SK-N-SH (cell line): ENCODE data around the gene CLN3. TPM values are rescaled to one million over a fixed set of nuclear protein-coding genes. Genes with fewer than 3 reads are reported as not detected.

Source experiments
- CTCF ChIA-PET: fragments of 300-600, 350-600 bp; formaldehyde crosslinking; extraction: SDS; loops from one replicate; lab custom pipeline; 2021; lab: Yijun Ruan, JAX
- POLR2A ChIA-PET: fragments of 350-600 bp; sonication (Branson Sonifier 250); formaldehyde crosslinking; extraction: SDS; loops from one replicate; lab custom pipeline; 2020; ENCODE audit warnings: antibody characterized with exemption, inconsistent platforms; lab: Yijun Ruan, JAX
- DNase-seq: peaks from one replicate; pipeline ENCODE4 v3.0.0; 2012
- H2AFZ ChIP-seq: fragments of 200-600 bp; sonication (generic); 2 replicates; pipeline ENCODE4 v1.8.1; 2016; ENCODE audit warnings: antibody characterized with exemption, mild to moderate bottlenecking, low read depth
- H3F3A ChIP-seq: fragments of 200-600 bp; sonication (generic); replicated peaks from 2 replicates; pipeline ENCODE3; 2016; ENCODE audit warnings: antibody characterized with exemption, mild to moderate bottlenecking; ENCODE audit not compliant: insufficient read depth
- H3K27ac ChIP-seq, 2 experiments: fragments of 200-500 bp in 1 of 2; fragments of 200-600 bp in 1 of 2; sonication (Bioruptor generic) in 1 of 2; sonication (generic), shearing (Covaris generic) in 1 of 2; 2 replicates each; pipeline versions ENCODE4 v1.5.1 to v1.6.1; 2014 to 2016; ENCODE audit warnings: low read depth in 2 of 2, inconsistent platforms in 1 of 2, low read length in 1 of 2, mild to moderate bottlenecking in 1 of 2, mixed read lengths in 1 of 2
- H3K27me3 ChIP-seq: fragments of 200-600 bp; sonication (generic), shearing (Covaris generic); 2 replicates; pipeline ENCODE4 v1.6.1; 2016; ENCODE audit warnings: mixed run types; ENCODE audit not compliant: insufficient read depth
- H3K36me3 ChIP-seq, 2 experiments: fragments of 200-500 bp in 1 of 2; fragments of 200-600 bp in 1 of 2; sonication (Bioruptor generic) in 1 of 2; sonication (generic) in 1 of 2; replicated peaks in 1 of 2; 2 replicates each; pipeline versions ENCODE3 to v1.5.1; 2014 to 2016; ENCODE audit warnings: low read length in 1 of 2, mild to moderate bottlenecking in 1 of 2; ENCODE audit not compliant: insufficient read depth in 2 of 2, control insufficient read depth in 1 of 2
- H3K4me1 ChIP-seq, 2 experiments: fragments of 200-500 bp in 1 of 2; fragments of 200-600 bp in 1 of 2; sonication (Bioruptor generic) in 1 of 2; sonication (generic), shearing (Covaris generic) in 1 of 2; 2 replicates each; pipeline versions ENCODE4 v1.5.1 to v1.6.1; 2014 to 2016; ENCODE audit warnings: low read depth in 1 of 2, low read length in 1 of 2, mixed run types in 1 of 2; ENCODE audit not compliant: insufficient read depth in 2 of 2, control insufficient read depth in 1 of 2
- H3K4me2 ChIP-seq: fragments of 200-600 bp; sonication (generic), shearing (Covaris generic); 2 replicates; pipeline ENCODE4 v1.6.1; 2017; ENCODE audit warnings: mixed run types
- H3K4me3 ChIP-seq, 2 experiments: fragments of 200-500 bp in 1 of 2; fragments of 200-600 bp in 1 of 2; sonication (Bioruptor generic) in 1 of 2; sonication (generic), shearing (Covaris generic) in 1 of 2; 2 replicates each; pipeline versions ENCODE4 v1.5.1 to v1.8.1; 2014 to 2016; ENCODE audit warnings: low read depth in 2 of 2, inconsistent platforms in 1 of 2, low read length in 1 of 2, mild to moderate bottlenecking in 1 of 2, mixed read lengths in 1 of 2, moderate library complexity in 1 of 2
- H3K79me2 ChIP-seq: fragments of 200-600 bp; sonication (generic); 2 replicates; pipeline ENCODE4 v1.8.1; 2017; ENCODE audit warnings: mild to moderate bottlenecking; ENCODE audit not compliant: insufficient read depth
- H3K9ac ChIP-seq: fragments of 200-600 bp; sonication (generic); 2 replicates; pipeline ENCODE4 v1.6.1; 2017; ENCODE audit warnings: mixed run types
- H3K9me2 ChIP-seq: fragments of 200-600 bp; sonication (generic); 2 replicates; pipeline ENCODE4 v1.6.1; 2017; ENCODE audit warnings: mixed run types
- H3K9me3 ChIP-seq: fragments of 200-600 bp; sonication (generic); 2 replicates; pipeline ENCODE4 v1.6.1; 2017; ENCODE audit warnings: mixed run types, mild to moderate bottlenecking, moderate library complexity
- H4K20me1 ChIP-seq: fragments of 200-600 bp; sonication (generic); 2 replicates; pipeline ENCODE4 v1.6.1; 2017; ENCODE audit warnings: mild to moderate bottlenecking, mixed run types; ENCODE audit not compliant: insufficient read depth
- CHD2 ChIP-seq: fragments of 150-350 bp; IDR thresholded peaks from 2 replicates; pipeline ENCODE4 v1.6.1; 2018; ENCODE audit warnings: low read length; ENCODE audit not compliant: partially characterized antibody
- EP300 ChIP-seq, 2 experiments: IDR thresholded peaks; 2 replicates each; pipeline versions ENCODE4 v1.4.0 to v1.6.1; 2012; ENCODE audit warnings: borderline replicate concordance in 1 of 2, low read depth in 1 of 2, low read length in 1 of 2
- FOSL2 ChIP-seq: IDR thresholded peaks from 2 replicates; pipeline ENCODE4 v1.4.0; 2012; ENCODE audit warnings: low read depth, mild to moderate bottlenecking, moderate library complexity, borderline replicate concordance
- GATA2 ChIP-seq: sonication (generic); formaldehyde crosslinking; IDR thresholded peaks from 2 replicates; pipeline ENCODE4 v1.5.0; 2020; ENCODE audit warnings: mild to moderate bottlenecking, missing genetic modification reagents
- JUND ChIP-seq: IDR thresholded peaks from 2 replicates; pipeline ENCODE4 v1.4.0; 2012
- MXI1 ChIP-seq: IDR thresholded peaks from 2 replicates; pipeline ENCODE4 v1.6.1; 2012; ENCODE audit warnings: mild to moderate bottlenecking, low read depth, low read length, improper control_type of control experiment
- POLR2AphosphoS5 ChIP-seq: IDR thresholded peaks from 2 replicates; pipeline ENCODE4 v1.6.1; 2012; ENCODE audit warnings: low read depth, low read length
- RCOR1 ChIP-seq: fragments of 150-350 bp; IDR thresholded peaks from 2 replicates; pipeline ENCODE4 v1.6.1; 2017; ENCODE audit warnings: antibody characterized with exemption, low read length
- RXRA ChIP-seq: IDR thresholded peaks from 2 replicates; pipeline ENCODE4 v1.4.0; 2012; ENCODE audit warnings: low read depth, mild to moderate bottlenecking, borderline replicate concordance
- TCF12 ChIP-seq: IDR thresholded peaks from 2 replicates; pipeline ENCODE4 v1.4.0; 2012
- YY1 ChIP-seq: IDR thresholded peaks from 2 replicates; pipeline ENCODE4 v1.4.0; 2012; ENCODE audit warnings: low read depth, mild to moderate bottlenecking
- WGBS: methylation state at CpG from one replicate; pipeline ENCODE4 v1.1.6; 2017; ENCODE audit warnings: low lambda C conversion rate; 5-methylcytosine and 5-hydroxymethylcytosine counted together
- polyA plus RNA-seq, 3 experiments: library from polyadenylated mRNA; depleted of rRNA; stranded (reverse); fragments of >200 nt; gene quantifications; 2 replicates each; pipeline ENCODE4 v1.2.3, GENCODE V29; 2012
- TF ChIP-seq, protein P1 (sequence below): fragments of 200-600 bp; sonication (generic); IDR thresholded peaks from 2 replicates; pipeline ENCODE4 v1.6.1; 2017; ENCODE audit warnings: antibody characterized with exemption, mild to moderate bottlenecking, moderate library complexity
- TF ChIP-seq, protein P2 (sequence below): fragments of 150-350 bp; IDR thresholded peaks from 2 replicates; pipeline ENCODE4 v1.6.1; 2016; ENCODE audit warnings: mild to moderate bottlenecking, low read depth, low read length
- TF ChIP-seq, protein P3 (sequence below): IDR thresholded peaks from 2 replicates; pipeline ENCODE4; 2012
- TF ChIP-seq, protein P4 (sequence below): IDR thresholded peaks from 2 replicates; pipeline ENCODE4 v1.4.0; 2012; ENCODE audit warnings: low read depth

The CLN3 gene
- polyA plus RNA-seq, 1 of the 3 experiments (the other 2 are of a cell fraction): 18.5 TPM

DNA sequence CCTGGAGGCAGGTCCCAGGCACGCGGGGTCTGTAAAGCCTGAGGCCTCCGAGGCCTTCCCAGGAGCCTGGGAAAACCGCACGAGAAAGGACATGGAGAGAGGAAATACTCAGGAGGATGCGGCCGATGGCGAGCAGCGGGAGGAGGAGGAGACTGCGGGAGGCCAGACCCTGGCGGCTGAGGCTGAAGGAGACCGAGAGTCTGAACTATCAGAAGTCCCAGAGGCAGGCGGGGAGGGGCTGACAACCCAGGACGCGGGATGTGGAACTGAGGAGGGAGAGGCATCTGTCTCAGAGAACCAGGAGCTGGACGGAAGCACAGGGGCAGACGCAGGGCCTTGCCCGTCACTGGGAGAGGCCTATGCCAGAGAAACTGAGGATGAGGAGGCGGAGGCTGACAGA lies 5.0 kb upstream of the CLN3 start:
- Histone ChIP-seq H3K4me2 (no peak overlapping the region), H2AFZ (no peak overlapping the region), H3K27ac (no peak overlapping the region), H3K9me2 (no peaks in the 10 kb centered on the region), H3K4me1 (no peaks in the 10 kb centered on the region), H4K20me1 (no peaks in the 10 kb centered on the region), H3K27me3 (no peaks in the 10 kb centered on the region), H3K9ac (no peak overlapping the region), H3F3A (no peaks in the 10 kb centered on the region), H3K79me2 (no peaks in the 10 kb centered on the region), H3K4me3 (no peak overlapping the region), H3K9me3 (no peaks in the 10 kb centered on the region), H3K36me3 (no peaks in the 10 kb centered on the region)
- CTCF ChIA-PET: no interaction called here
- POLR2A ChIA-PET: no interaction called here
- WGBS: 91% methylated on average over 19 of the region's 19 CpGs
- TF ChIP-seq GATA2 (CRISPR knock-in tag) (no peak), EP300 (IDR thresholded peaks at IDR 0.05; ENCODE audit: borderline replicate concordance in 1 of 2, low read depth in 1 of 2, low read length in 1 of 2) (no peak), JUND (no peak), MXI1 (no peak), CHD2 (no peak), POLR2AphosphoS5 (no peak), TCF12 (no peak), RCOR1 (no peak), YY1 (no peak), FOSL2 (no peak), RXRA (no peak)
- TF ChIP-seq, protein P1, sequence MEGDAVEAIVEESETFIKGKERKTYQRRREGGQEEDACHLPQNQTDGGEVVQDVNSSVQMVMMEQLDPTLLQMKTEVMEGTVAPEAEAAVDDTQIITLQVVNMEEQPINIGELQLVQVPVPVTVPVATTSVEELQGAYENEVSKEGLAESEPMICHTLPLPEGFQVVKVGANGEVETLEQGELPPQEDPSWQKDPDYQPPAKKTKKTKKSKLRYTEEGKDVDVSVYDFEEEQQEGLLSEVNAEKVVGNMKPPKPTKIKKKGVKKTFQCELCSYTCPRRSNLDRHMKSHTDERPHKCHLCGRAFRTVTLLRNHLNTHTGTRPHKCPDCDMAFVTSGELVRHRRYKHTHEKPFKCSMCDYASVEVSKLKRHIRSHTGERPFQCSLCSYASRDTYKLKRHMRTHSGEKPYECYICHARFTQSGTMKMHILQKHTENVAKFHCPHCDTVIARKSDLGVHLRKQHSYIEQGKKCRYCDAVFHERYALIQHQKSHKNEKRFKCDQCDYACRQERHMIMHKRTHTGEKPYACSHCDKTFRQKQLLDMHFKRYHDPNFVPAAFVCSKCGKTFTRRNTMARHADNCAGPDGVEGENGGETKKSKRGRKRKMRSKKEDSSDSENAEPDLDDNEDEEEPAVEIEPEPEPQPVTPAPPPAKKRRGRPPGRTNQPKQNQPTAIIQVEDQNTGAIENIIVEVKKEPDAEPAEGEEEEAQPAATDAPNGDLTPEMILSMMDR: no peak
- TF ChIP-seq, protein P2, sequence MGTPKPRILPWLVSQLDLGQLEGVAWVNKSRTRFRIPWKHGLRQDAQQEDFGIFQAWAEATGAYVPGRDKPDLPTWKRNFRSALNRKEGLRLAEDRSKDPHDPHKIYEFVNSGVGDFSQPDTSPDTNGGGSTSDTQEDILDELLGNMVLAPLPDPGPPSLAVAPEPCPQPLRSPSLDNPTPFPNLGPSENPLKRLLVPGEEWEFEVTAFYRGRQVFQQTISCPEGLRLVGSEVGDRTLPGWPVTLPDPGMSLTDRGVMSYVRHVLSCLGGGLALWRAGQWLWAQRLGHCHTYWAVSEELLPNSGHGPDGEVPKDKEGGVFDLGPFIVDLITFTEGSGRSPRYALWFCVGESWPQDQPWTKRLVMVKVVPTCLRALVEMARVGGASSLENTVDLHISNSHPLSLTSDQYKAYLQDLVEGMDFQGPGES: no peak
- TF ChIP-seq, protein P3, sequence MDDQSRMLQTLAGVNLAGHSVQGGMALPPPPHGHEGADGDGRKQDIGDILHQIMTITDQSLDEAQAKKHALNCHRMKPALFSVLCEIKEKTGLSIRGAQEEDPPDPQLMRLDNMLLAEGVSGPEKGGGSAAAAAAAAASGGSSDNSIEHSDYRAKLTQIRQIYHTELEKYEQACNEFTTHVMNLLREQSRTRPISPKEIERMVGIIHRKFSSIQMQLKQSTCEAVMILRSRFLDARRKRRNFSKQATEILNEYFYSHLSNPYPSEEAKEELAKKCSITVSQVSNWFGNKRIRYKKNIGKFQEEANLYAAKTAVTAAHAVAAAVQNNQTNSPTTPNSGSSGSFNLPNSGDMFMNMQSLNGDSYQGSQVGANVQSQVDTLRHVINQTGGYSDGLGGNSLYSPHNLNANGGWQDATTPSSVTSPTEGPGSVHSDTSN: no peak
- TF ChIP-seq, protein P4, sequence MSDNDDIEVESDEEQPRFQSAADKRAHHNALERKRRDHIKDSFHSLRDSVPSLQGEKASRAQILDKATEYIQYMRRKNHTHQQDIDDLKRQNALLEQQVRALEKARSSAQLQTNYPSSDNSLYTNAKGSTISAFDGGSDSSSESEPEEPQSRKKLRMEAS: no peak
- no peak for DNase-seq
